Measurements from ENCODE around the gene PDE6B.

PDE6B gene

GRCh38 chr4:624705-625590, at the start of gene PDE6B:
Gene PDE6B, plus strand, starts transcription at chr4:625573. Its CDS starts 54 bp downstream, at chr4:625627.
- no peak for TF ChIP-seq CTCF (conservative IDR thresholded peaks at IDR 0.05; ENCODE audit: control insufficient read depth, insufficient read depth, low read depth, low read length)
- no peak for DNase-seq (ENCODE audit: low read depth)
- no peak within 1 kb of the TSS for H3K4me3 ChIP-seq (ENCODE audit: control insufficient read depth, low read depth, low read length)

- no peak for TF ChIP-seq CTCF (conservative IDR thresholded peaks at IDR 0.05; ENCODE audit: control insufficient read depth, insufficient read depth, low read depth, low read length)
Observed at GRCh38 chr4:576245-576821, 49.0 kb upstream of the PDE6B start, which contains the start of gene TMEM271. Gene TMEM271, minus strand, starts transcription at chr4:576295. Its CDS starts 233 bp downstream, at chr4:576062.

GRCh38 chr4:576991-577498, 48.3 kb upstream of the PDE6B start:
- H3K4me3 ChIP-seq (ENCODE audit: control insufficient read depth, low read depth, low read length): no peak overlapping the region
- TF ChIP-seq CTCF (conservative IDR thresholded peaks at IDR 0.05; ENCODE audit: control insufficient read depth, insufficient read depth, low read depth, low read length): no peak
- no peak for DNase-seq (ENCODE audit: low read depth)

More at GRCh38 chr4:576245-576821, 49.0 kb upstream of the PDE6B start, which contains the start of gene TMEM271:
- no peak for DNase-seq (ENCODE audit: low read depth)
- H3K4me3 ChIP-seq (ENCODE audit: control insufficient read depth, low read depth, low read length): no peak within 1 kb of the TSS

GRCh38 chr4:577499-578450, 47.6 kb upstream of the PDE6B start:
- TF ChIP-seq CTCF (conservative IDR thresholded peaks at IDR 0.05; ENCODE audit: control insufficient read depth, insufficient read depth, low read depth, low read length): no peak
- H3K4me3 ChIP-seq (ENCODE audit: control insufficient read depth, low read depth, low read length): no peak overlapping the region
- DNase-seq (ENCODE audit: low read depth): peak; percentile 37

GRCh38 chr4:578451-579443, 46.6 kb upstream of the PDE6B start:
- H3K4me3 ChIP-seq (ENCODE audit: control insufficient read depth, low read depth, low read length): no peak overlapping the region
- no peak for DNase-seq (ENCODE audit: low read depth)
- TF ChIP-seq CTCF (conservative IDR thresholded peaks at IDR 0.05; ENCODE audit: control insufficient read depth, insufficient read depth, low read depth, low read length): no peak
